GM23248 (cell line): ENCODE data around the gene INPP5D.

ENCODE experiments used
- EZH2 ChIP-seq: fragments of 200-600 bp; sonication (generic); IDR thresholded peaks from 2 replicates; pipeline ENCODE4 v1.6.1; 2018; ENCODE audit warnings: antibody characterized with exemption, mild to moderate bottlenecking; ENCODE audit not compliant: insufficient read depth, poor library complexity, severe bottlenecking
- EZH2phosphoT487 ChIP-seq: fragments of 200-600 bp; sonication (generic); IDR thresholded peaks from 2 replicates; pipeline ENCODE4 v1.6.1; 2018; ENCODE audit warnings: antibody characterized with exemption, moderate library complexity, mild to moderate bottlenecking, low read depth; ENCODE audit not compliant: insufficient read depth

DNA sequence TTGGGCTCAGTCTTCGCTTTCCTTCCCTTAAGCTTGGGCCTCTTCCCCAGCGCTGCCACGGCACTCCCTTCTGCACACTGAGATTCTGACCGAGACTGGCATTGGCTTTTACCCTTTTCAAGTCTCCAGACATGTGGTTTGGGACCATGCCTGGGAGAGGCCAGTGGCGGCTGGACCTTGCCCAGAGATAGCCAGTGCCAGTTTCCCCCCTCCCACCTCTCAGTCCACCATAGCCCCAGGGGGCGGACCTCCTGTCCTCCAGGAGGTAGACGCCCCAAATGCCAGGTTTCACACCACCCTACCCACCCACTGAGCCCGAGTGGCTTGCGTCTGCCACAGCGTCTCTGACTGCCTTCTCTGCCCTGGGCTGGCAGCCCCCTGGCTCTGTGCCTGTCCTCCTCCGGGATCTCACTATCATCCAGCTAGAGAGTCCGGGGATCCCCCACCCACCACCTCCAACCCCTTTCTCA lies 47.7 kb downstream of the INPP5D start:
- TF ChIP-seq EZH2phosphoT487: no peak
- TF ChIP-seq EZH2: no peak
